OCI-LY7 (cell line): Measurements from ENCODE around the gene SYNGR3. TPM values are rescaled to one million over a fixed set of nuclear protein-coding genes. Genes with fewer than 3 reads are reported as not detected.

ENCODE experiments used
- BruUV-seq: library from RNA; stranded (reverse); fragments of 400-500 nt; replicated peaks from 2 replicates; lab custom pipeline; 2021; lab: Mats Ljungman, UMichigan
- CTCF ChIA-PET: fragments of 300-600 bp; sonication (Branson Sonifier 250); formaldehyde crosslinking; loops from one replicate; lab custom pipeline; 2022; ENCODE audit warnings: antibody characterized with exemption; ENCODE audit not compliant: unreplicated experiment; lab: Charles Lee
- POLR2A ChIA-PET: fragments of 300-600 bp; sonication (Branson Sonifier 250); formaldehyde crosslinking; loops from one replicate; lab custom pipeline; 2022; ENCODE audit warnings: antibody characterized with exemption; lab: Charles Lee
- DNase-seq: peaks from one replicate; pipeline ENCODE4 v3.0.0-alpha.2; 2015; ENCODE audit warnings: low spot score
- H2AFZ ChIP-seq: fragments of 200-600 bp; sonication (generic), shearing (Covaris generic); 2 replicates; pipeline ENCODE4 v1.6.1; 2014; ENCODE audit warnings: mild to moderate bottlenecking, antibody characterized with exemption, low read length, moderate library complexity
- H3K27ac ChIP-seq: fragments of 200-600 bp; sonication (generic); 2 replicates; pipeline ENCODE4 v1.5.1; 2014; ENCODE audit warnings: mixed run types, low read depth, mild to moderate bottlenecking, moderate library complexity, low read length, inconsistent platforms; ENCODE audit not compliant: poor library complexity, severe bottlenecking
- H3K36me3 ChIP-seq: fragments of 200-600 bp; sonication (generic); 2 replicates; pipeline ENCODE4 v1.6.1; 2014; ENCODE audit warnings: mild to moderate bottlenecking, antibody characterized with exemption, low read length, moderate library complexity, mixed read lengths; ENCODE audit not compliant: insufficient read depth
- H3K4me1 ChIP-seq: fragments of 200-600 bp; sonication (generic); 2 replicates; pipeline ENCODE4 v1.5.1; 2014; ENCODE audit warnings: mild to moderate bottlenecking, low read length; ENCODE audit not compliant: insufficient read depth, poor library complexity, severe bottlenecking
- H3K4me2 ChIP-seq: fragments of 200-600 bp; sonication (generic); 2 replicates; pipeline ENCODE4 v1.6.1; 2014; ENCODE audit warnings: mild to moderate bottlenecking, low read length
- H3K4me3 ChIP-seq: fragments of 200-600 bp; sonication (generic); 2 replicates; pipeline ENCODE4 v1.5.1; 2014; ENCODE audit warnings: mild to moderate bottlenecking, low read depth, low read length; ENCODE audit not compliant: poor library complexity, severe bottlenecking
- H3K79me2 ChIP-seq: fragments of 200-600 bp; sonication (generic); 2 replicates; pipeline ENCODE4 v1.6.1; 2016; ENCODE audit warnings: low read depth, mild to moderate bottlenecking, low read length, moderate library complexity, mixed read lengths; ENCODE audit not compliant: insufficient read depth
- H3K9me2 ChIP-seq: fragments of 200-600 bp; sonication (generic); 2 replicates; pipeline ENCODE4 v1.6.1; 2016; ENCODE audit warnings: mild to moderate bottlenecking, low read length, mixed read lengths; ENCODE audit not compliant: insufficient read depth
- H3K9me3 ChIP-seq: fragments of 200-600 bp; sonication (generic); 2 replicates; pipeline ENCODE4 v1.6.1; 2014; ENCODE audit warnings: mild to moderate bottlenecking, mixed run types, low read length, mixed read lengths
- H4K20me1 ChIP-seq: fragments of 200-600 bp; sonication (generic); 2 replicates; pipeline ENCODE4 v1.6.1; 2014; ENCODE audit warnings: mild to moderate bottlenecking, antibody characterized with exemption, low read length, moderate library complexity, mixed read lengths; ENCODE audit not compliant: insufficient read depth
- EZH2phosphoT487 ChIP-seq: fragments of 200-600 bp; sonication (generic); IDR thresholded peaks from 2 replicates; pipeline ENCODE4 v1.6.1; 2018; ENCODE audit warnings: low read depth, borderline replicate concordance, mild to moderate bottlenecking, mixed run types, antibody characterized with exemption, low read length, moderate library complexity, mixed read lengths
- intact Hi-C: fragments of 100-400 bp; cut with micrococcal nuclease; formaldehyde crosslinking; loops from one replicate; pipeline ENCODE4 v1.10.0; 2022; ENCODE audit not compliant: unreplicated experiment
- total RNA-seq, 2 experiments: library from RNA; depleted of rRNA in 1 of 2; stranded (reverse); fragments of >200 nt in 1 of 2; shearing (Covaris generic) in 1 of 2; gene quantifications; 2 replicates each; pipeline ENCODE4 v1.2.3, GENCODE V29; 2014 to 2022
- TF ChIP-seq, protein P1 (sequence below): fragments of 200-600 bp; sonication (generic); conservative IDR thresholded peaks from 2 replicates; pipeline ENCODE4 v1.5.1; 2014; ENCODE audit warnings: mild to moderate bottlenecking, antibody characterized with exemption, low read length, moderate library complexity, mixed read lengths

The SYNGR3 gene
- total RNA-seq, 2 experiments from 2014 or later, result 10.3 to 11.1 TPM

DNA sequence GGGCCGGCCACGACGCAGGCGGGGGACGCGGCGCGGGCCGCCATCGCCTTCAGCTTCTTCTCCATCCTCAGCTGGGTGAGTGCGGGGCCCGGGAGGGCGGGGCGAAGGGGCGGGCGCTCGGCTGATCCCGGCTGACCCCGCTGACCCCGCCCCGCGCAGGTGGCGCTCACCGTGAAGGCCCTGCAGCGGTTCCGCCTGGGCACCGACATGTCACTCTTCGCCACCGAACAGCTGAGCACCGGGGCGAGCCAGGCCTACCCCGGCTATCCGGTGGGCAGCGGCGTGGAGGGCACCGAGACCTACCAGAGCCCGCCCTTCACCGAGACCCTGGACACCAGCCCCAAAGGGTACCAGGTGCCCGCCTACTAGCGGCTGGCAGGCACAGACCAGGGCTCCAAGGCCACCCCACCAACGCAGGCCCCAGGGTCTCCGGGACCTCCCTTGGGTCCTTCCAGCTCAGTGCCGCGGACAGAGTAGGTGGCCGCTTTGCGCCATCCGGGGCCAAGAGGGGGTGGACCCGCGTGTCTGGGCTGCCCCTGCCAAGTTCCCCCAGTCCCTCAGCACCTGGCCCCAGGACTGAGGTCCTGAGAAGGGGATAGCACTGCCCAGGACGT lies 3.0 kb downstream of the SYNGR3 start:
- peaks cover 25% of the 10 kb centered on the region for H3K36me3 ChIP-seq
- H3K4me1 ChIP-seq, result peaks cover 36% of the 10 kb centered on the region
- no peaks in the 10 kb centered on the region for H3K9me2 ChIP-seq
- H4K20me1 ChIP-seq, result no peaks in the 10 kb centered on the region
- no peaks in the 10 kb centered on the region for H3K79me2 ChIP-seq
- no peak overlapping the region for H3K4me2 ChIP-seq
- no peak for DNase-seq
- intact Hi-C loops, result loop anchor here (2.0 kb wide), 1 partner anchor 28 kb away; the partner anchor contains the start of gene RPS2
- POLR2A ChIA-PET, result interaction anchor here (0.9 kb wide), 1 partner anchor 54 kb away, joined by 4 read pairs; the partner anchor contains the start of genes NTHL1 and TSC2
- TF ChIP-seq, protein P1, sequence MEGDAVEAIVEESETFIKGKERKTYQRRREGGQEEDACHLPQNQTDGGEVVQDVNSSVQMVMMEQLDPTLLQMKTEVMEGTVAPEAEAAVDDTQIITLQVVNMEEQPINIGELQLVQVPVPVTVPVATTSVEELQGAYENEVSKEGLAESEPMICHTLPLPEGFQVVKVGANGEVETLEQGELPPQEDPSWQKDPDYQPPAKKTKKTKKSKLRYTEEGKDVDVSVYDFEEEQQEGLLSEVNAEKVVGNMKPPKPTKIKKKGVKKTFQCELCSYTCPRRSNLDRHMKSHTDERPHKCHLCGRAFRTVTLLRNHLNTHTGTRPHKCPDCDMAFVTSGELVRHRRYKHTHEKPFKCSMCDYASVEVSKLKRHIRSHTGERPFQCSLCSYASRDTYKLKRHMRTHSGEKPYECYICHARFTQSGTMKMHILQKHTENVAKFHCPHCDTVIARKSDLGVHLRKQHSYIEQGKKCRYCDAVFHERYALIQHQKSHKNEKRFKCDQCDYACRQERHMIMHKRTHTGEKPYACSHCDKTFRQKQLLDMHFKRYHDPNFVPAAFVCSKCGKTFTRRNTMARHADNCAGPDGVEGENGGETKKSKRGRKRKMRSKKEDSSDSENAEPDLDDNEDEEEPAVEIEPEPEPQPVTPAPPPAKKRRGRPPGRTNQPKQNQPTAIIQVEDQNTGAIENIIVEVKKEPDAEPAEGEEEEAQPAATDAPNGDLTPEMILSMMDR, result no peak
- TF ChIP-seq EZH2phosphoT487, result no peak
- 0 out of 2 replicates have a peak overlapping the region, but pooled peaks have one; percentile 35 for H2AFZ ChIP-seq
- no TSS peak for BruUV-seq
- no peaks in the 10 kb centered on the region for H3K9me3 ChIP-seq
- no peak overlapping the region for H3K4me3 ChIP-seq
- CTCF ChIA-PET, result no interaction called here
- no peak overlapping the region for H3K27ac ChIP-seq

DNA sequence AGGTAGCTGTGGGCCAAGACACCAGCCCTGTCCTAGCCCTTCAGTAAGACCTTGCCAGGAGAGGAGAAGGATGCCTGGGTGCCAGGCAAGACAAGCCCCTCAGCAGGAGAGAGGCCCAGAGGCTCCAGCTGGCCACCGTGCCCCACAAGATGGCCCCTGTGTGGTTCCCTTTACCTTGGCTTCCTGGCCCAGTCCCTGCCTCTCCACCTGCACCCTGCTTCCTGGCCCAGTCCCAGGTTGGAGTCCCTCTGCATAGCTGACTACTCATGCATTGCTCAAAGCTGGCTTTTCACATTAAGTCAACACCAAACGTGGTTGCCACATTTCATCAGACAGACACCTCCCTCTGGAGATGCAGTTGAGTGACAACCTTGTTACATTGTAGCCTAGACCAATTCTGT lies 4.0 kb downstream of the SYNGR3 start:
- Histone ChIP-seq H2AFZ (no peak overlapping the region), H3K79me2 (no peaks in the 10 kb centered on the region), H3K9me2 (no peaks in the 10 kb centered on the region), H3K4me1 (peaks cover 36% of the 10 kb centered on the region), H3K9me3 (no peaks in the 10 kb centered on the region), H3K4me3 (no peak overlapping the region), H4K20me1 (no peaks in the 10 kb centered on the region), H3K4me2 (peak overlapping the region; percentile 18; the same call in 1 of the 2 replicates), H3K36me3 (peaks cover 34% of the 10 kb centered on the region), H3K27ac (peak overlapping the region; percentile 65)
- ChIA-PET CTCF (no interaction called here), POLR2A (no interaction called here)
- intact Hi-C loops, result loop anchor here (2.0 kb wide), 1 partner anchor 29 kb away; the partner anchor contains the start of gene RPS2
- BruUV-seq, result no TSS peak
- TF ChIP-seq, protein P1, result no peak
- no peak for TF ChIP-seq EZH2phosphoT487
- peak; percentile 48 for DNase-seq
